GM18505 (cell line): ENCODE results near the gene CDK5RAP3.
A peak's percentile ranks its signal among the peaks of the same experiment; 100 is the strongest.
"Not testable (repeated sequence)": the region's sequence is repeated elsewhere in the genome, so short reads cannot be mapped to it uniquely, and the experiment has no call there.

Experiments used
- ATAC-seq: cut with Tn5 transposase; IDR thresholded peaks from one replicate; pipeline ENCODE4 v1.9.1; 2021; ENCODE audit not compliant: unreplicated experiment
- POLR2A ChIP-seq: IDR thresholded peaks from 4 replicates; pipeline ENCODE4 v1.6.1; 2011; ENCODE audit warnings: borderline replicate concordance; ENCODE audit not compliant: insufficient read depth, insufficient read length; ENCODE audit errors: extremely low read depth

CDK5RAP3 gene

DNA sequence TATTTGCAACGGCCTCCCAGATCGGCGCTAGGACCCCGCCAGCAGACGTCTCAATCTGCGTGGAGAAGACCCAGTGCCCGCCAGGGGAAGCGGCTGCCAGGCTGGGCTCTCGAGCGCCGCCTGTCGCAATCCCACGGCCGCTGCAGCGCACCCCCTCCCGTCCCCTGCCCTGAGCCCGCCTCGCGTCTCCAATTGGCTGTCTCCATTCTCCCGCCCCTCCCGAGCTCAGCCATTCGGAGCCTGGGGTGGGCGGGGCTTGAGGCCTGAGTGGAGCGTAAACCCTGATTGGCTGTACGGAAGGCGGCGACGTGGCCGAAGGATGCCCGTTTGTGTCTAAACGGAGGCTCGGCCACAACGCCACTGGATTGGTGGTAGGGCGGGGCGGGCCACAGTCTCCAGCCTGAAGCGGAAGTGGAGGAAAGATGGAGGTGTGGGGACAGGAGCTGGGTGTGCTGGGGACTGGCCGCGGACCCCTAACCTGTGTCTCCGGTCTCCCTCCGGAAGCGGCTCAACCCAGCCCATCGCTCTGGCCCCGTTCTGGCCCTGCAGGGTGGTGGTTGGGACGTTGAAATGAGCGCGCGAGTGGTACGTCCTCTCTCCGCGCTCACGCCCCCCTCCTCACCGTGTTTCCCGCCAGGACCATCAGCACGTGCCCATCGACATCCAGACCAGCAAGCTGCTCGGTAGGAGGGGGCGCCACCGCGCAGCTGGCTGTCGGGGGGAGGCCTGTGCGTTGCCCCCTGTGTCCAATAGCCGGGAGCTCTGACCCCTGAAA, at the start of gene CDK5RAP3:
TSS of gene CDK5RAP3 (plus strand) at position 389 of the 775 bp plus-strand sequence. CDS start at position 423, 34 bp downstream.
- peak; percentile 94 for ATAC-seq

DNA sequence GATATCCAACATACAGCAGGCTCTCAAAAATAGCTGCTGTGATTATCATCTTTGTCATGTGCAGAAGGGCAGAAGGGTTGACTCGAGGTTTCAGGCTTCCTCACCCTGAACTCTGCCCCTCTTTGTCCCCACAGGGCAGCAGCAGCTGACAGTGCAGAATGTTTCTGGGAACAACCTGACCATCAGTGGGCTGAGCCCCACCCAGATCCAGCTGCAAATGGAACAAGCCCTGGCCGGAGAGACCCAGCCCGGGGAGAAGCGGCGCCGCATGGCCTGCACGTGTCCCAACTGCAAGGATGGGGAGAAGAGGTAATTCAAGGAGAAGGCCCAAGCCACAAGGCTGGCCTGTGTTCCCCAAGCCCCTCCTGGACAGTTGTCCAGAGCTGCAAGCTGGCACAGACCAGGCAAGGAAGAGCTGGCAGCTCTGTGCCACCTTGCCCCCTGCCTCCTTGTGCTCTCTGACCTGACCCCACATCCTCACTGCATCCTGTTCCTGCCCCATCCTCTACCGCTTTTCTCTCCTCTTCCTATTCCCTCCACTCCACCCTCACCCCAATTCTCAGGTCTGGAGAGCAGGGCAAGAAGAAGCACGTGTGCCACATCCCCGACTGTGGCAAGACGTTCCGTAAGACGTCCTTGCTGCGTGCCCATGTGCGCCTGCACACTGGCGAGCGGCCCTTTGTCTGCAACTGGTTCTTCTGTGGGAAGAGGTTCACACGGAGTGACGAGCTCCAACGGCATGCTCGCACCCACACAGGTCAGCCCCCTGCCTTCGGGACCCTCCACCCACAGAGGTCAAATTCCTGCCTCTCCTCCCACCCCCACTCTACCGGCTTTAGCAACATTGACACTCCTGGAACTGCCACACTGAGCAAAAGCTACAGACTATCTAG, 45.9 kb upstream of the CDK5RAP3 start:
- no peak for TF ChIP-seq POLR2A
- ATAC-seq: no peak

More for the DNA sequence above, at the start of gene CDK5RAP3:
- TF ChIP-seq POLR2A: peak; percentile 95

DNA sequence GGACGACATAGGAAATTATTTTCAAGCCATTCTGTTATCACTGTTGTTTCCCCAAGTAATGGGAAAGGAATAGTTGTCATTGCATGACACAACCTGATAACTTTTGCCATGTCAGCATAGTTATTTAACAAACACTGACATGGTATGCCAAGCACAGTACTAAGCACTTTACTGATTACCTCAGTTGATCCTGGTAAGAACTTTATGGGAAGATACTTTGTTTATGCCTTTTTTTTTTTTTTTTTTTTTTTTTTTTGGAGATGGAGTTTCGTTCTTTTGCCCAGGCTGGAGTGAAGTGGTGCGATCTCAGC, 45.3 kb upstream of the CDK5RAP3 start:
- TF ChIP-seq POLR2A: no peak

DNA sequence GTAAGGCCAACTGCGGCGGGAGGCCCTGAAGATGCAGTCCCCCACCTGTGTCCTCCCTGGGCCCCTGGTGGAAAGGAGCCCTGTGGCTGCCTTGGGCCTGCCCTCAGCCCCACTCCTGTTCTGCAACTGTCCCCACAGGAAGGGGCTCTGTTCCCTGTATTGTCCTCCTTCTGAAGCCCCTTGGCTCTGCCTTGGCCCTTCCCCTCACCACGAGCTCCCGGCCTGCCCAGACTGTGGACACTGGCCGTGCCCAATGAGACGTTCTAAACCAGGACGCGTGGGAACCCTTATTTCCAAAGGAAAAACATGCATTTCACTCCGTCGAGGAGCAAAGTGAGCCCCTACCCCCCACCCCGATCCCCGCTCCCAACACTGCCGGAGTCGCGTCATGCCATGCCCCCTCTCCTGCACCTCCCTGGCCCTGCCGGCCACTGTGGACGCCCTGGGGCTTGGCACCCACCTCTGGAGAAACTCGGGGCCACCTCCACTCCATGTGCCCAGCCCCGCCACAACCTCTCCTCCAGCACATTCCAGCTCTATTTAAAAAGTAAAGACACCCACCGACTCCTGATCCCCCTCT, 43.0 kb upstream of the CDK5RAP3 start:
- TF ChIP-seq POLR2A: no peak
- no peak for ATAC-seq

More for the DNA sequence above, 45.3 kb upstream of the CDK5RAP3 start:
- ATAC-seq: no peak

GRCh38 chr17:47928415-47928814, 42.5 kb upstream of the CDK5RAP3 start:
- no peak for TF ChIP-seq POLR2A
- no peak for ATAC-seq

- no peak for ATAC-seq
- TF ChIP-seq POLR2A: no peak
These were observed 41.5 kb upstream of the CDK5RAP3 start for GRCh38 chr17:47929218-47930000.

DNA sequence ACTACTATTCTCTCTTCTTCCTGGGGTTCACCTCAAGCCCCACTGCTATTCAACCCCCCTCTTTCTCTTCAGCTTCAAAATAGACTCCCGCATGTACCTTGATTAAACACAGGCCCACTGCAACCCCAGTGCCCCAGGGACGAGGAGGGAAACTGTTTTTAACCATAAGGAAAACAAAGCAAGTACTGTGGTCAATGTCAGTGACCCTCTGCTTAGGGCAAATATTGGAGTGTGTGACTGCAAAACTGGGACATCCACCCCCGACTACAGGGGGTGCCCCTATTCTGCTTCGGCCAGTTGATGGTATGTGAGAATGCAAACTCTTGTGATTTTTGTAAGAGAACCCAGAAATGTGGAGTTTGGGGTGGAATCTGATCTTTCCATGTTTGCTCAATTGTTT, 39.1 kb upstream of the CDK5RAP3 start:
- ATAC-seq: no peak
- TF ChIP-seq POLR2A: no peak

DNA sequence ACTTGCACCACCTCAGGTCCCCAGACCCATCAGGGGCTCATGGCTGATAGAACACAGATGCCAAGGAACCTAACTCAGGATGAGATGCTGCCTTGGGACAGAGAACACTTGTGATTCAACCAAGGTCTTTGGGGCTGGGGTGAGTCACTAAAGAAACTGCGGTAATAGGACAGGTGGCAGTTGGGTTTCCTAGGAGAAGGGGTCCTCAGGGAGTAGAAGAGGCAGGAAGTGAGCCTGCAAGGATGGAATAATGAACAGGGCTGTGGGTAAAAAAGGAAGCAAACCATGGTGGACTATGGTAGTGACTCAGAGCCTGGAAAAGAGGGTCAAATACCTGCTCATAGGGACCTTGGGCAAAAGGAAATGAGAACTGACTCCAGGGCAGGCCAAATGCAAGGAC, 36.1 kb upstream of the CDK5RAP3 start:
- no peak for TF ChIP-seq POLR2A
- no peak for ATAC-seq

- ATAC-seq: not testable (repeated sequence)
These were observed 35.4 kb upstream of the CDK5RAP3 start for GRCh38 chr17:47935468-47935867.

DNA sequence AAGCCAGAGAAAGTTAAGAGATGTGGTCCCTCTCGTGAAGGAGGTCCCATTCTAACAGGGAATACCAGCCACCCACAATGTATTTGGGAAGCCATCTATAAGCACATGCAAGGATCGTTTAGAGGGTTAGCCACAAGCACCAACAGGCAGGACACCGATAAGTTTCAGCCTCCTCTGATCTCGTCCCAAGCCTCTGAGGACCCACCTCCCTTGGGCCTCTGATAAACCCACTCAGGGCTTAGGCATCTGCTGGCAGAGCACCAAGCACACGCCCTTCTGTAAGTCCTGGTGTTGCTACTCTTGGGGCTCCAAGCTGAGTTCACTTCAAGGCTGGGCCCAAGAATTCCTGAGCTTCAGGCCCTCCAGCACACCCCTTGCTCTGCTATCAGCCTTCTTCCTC, 35.0 kb upstream of the CDK5RAP3 start:
- TF ChIP-seq POLR2A: no peak
- no peak for ATAC-seq

- no peak for ATAC-seq
These were observed 33.0 kb upstream of the CDK5RAP3 start for GRCh38 chr17:47937941-47938340.

DNA sequence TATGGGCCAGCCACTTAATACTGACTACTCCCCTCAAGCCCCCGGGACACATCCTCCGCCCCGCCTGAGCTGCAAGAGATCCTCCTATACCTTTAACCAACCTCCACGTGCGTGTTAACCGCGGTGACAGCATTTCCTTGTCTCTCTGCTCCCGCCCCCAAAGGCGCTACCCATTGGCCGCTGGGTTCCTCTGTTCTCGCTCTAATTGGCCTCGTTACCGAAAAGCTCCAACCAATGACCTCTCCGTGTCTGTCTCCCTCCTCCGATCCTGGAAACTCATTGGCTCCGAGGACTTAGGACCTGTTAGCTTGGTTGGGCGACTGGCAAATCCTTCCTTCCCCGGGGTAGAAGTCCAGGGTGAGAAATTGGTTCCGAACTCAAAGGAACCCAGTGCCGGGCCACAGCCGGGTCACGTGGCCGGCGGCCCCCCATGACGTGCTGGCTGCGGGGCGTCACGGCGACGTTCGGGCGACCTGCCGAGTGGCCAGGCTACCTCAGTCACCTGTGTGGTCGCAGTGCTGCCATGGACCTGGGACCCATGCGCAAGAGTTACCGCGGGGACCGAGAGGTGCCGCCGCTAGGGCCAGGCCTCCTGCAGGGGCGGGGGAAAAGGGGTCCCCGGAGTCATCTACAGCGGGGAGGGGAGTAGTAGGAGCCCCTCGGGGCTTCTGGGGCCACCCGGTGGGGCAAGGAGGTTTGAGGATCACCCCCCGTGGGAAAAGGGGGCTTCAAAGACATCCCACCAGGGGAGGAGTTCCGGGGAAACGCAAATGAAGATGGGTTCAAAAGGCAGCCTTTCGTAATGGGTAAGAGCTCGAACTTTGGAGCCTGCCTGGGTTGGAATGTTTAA, 29.4 kb upstream of the CDK5RAP3 start, which contains the start of gene PNPO:
TSS of gene PNPO (plus strand) at position 326 of the 850 bp plus-strand sequence. CDS start at position 431, 105 bp downstream.
- ATAC-seq: peak; percentile 85
- TF ChIP-seq POLR2A: peak; percentile 64

More at GRCh38 chr17:47937941-47938340, 33.0 kb upstream of the CDK5RAP3 start:
- TF ChIP-seq POLR2A: no peak
